ENCODE measurements around the gene HAPLN2. TPM values are rescaled to one million over a fixed set of nuclear protein-coding genes. Genes with fewer than 3 reads are reported as not detected.

HAPLN2 gene
- polyA plus RNA-seq, 1 donor, result 0.16 TPM

GRCh38 chr1:156662005-156662799 is 43.0 kb downstream of the HAPLN2 start:
- Histone ChIP-seq H3K27ac (ENCODE audit: low read length) (peak overlapping the region; percentile 75), H3K27me3 (ENCODE audit: control insufficient read depth, insufficient read depth, low read length) (peaks cover 2% of the 10 kb centered on the region), H3K4me3 (ENCODE audit: low read length) (no peak overlapping the region), H3K36me3 (ENCODE audit: control insufficient read depth, insufficient read depth, low read length) (no peaks in the 10 kb centered on the region), H3K9me3 (ENCODE audit: control insufficient read depth, low read depth, low read length) (peaks cover under 1% of the 10 kb centered on the region), H3K4me1 (ENCODE audit: control insufficient read depth, insufficient read depth, low read length) (peaks cover 69% of the 10 kb centered on the region)
- 93% methylated on average over 3 of the region's 12 CpGs for WGBS (ENCODE audit: insufficient coverage, low lambda C conversion rate)
- DNase-seq, result peak in 1 of 2 donors; percentile 62

GRCh38 chr1:156662800-156663055 is 43.5 kb downstream of the HAPLN2 start:
- peaks cover 67% of the 10 kb centered on the region for H3K4me1 ChIP-seq (ENCODE audit: control insufficient read depth, insufficient read depth, low read length)
- no peaks in the 10 kb centered on the region for H3K36me3 ChIP-seq (ENCODE audit: control insufficient read depth, insufficient read depth, low read length)
- H3K27me3 ChIP-seq (ENCODE audit: control insufficient read depth, insufficient read depth, low read length), result no peaks in the 10 kb centered on the region
- peak overlapping the region; percentile 18 for H3K27ac ChIP-seq (ENCODE audit: low read length)
- no peaks in the 10 kb centered on the region for H3K9me3 ChIP-seq (ENCODE audit: control insufficient read depth, low read depth, low read length)
- DNase-seq, result no peak
- WGBS (ENCODE audit: insufficient coverage, low lambda C conversion rate), result no CpG with 5 or more reads among the region's 5 CpGs
- H3K4me3 ChIP-seq (ENCODE audit: low read length), result no peak overlapping the region

GRCh38 chr1:156663178-156663577 is 44.0 kb downstream of the HAPLN2 start:
- DNase-seq, result peak in 1 of 2 donors; percentile 47
- no CpG with 5 or more reads among the region's 5 CpGs for WGBS (ENCODE audit: insufficient coverage, low lambda C conversion rate)
- H3K27ac ChIP-seq (ENCODE audit: low read length), result peak overlapping the region; percentile 18

GRCh38 chr1:156664046-156664766 is 45.0 kb downstream of the HAPLN2 start:
- Histone ChIP-seq H3K27ac (ENCODE audit: low read length) (peak overlapping the region; percentile 55), H3K4me3 (ENCODE audit: low read length) (no peak overlapping the region), H3K36me3 (ENCODE audit: control insufficient read depth, insufficient read depth, low read length) (no peaks in the 10 kb centered on the region), H3K4me1 (ENCODE audit: control insufficient read depth, insufficient read depth, low read length) (peaks cover 62% of the 10 kb centered on the region), H3K9me3 (ENCODE audit: control insufficient read depth, low read depth, low read length) (no peaks in the 10 kb centered on the region), H3K27me3 (ENCODE audit: control insufficient read depth, insufficient read depth, low read length) (no peaks in the 10 kb centered on the region)
- peak in 1 of 2 donors; percentile 38 for DNase-seq
- 40% methylated on average over 2 of the region's 5 CpGs for WGBS (ENCODE audit: insufficient coverage, low lambda C conversion rate)

More at GRCh38 chr1:156663178-156663577, 44.0 kb downstream of the HAPLN2 start:
- Histone ChIP-seq H3K36me3 (ENCODE audit: control insufficient read depth, insufficient read depth, low read length) (no peaks in the 10 kb centered on the region), H3K4me1 (ENCODE audit: control insufficient read depth, insufficient read depth, low read length) (peaks cover 64% of the 10 kb centered on the region), H3K9me3 (ENCODE audit: control insufficient read depth, low read depth, low read length) (no peaks in the 10 kb centered on the region), H3K27me3 (ENCODE audit: control insufficient read depth, insufficient read depth, low read length) (no peaks in the 10 kb centered on the region), H3K4me3 (ENCODE audit: low read length) (no peak overlapping the region)

GRCh38 chr1:156664767-156665411 is 45.7 kb downstream of the HAPLN2 start:
- no CpG with 5 or more reads among the region's 16 CpGs for WGBS (ENCODE audit: insufficient coverage, low lambda C conversion rate)
- H3K4me1 ChIP-seq (ENCODE audit: control insufficient read depth, insufficient read depth, low read length), result peaks cover 56% of the 10 kb centered on the region
- H3K4me3 ChIP-seq (ENCODE audit: low read length), result no peak overlapping the region

GRCh38 chr1:156665539-156665938 is 46.3 kb downstream of the HAPLN2 start:
- Histone ChIP-seq H3K4me1 (ENCODE audit: control insufficient read depth, insufficient read depth, low read length) (peaks cover 51% of the 10 kb centered on the region), H3K9me3 (ENCODE audit: control insufficient read depth, low read depth, low read length) (no peaks in the 10 kb centered on the region), H3K27me3 (ENCODE audit: control insufficient read depth, insufficient read depth, low read length) (no peaks in the 10 kb centered on the region), H3K36me3 (ENCODE audit: control insufficient read depth, insufficient read depth, low read length) (no peaks in the 10 kb centered on the region), H3K27ac (ENCODE audit: low read length) (peak overlapping the region; percentile 41), H3K4me3 (ENCODE audit: low read length) (no peak overlapping the region)
- 50% methylated on average over 2 of the region's 3 CpGs for WGBS (ENCODE audit: insufficient coverage, low lambda C conversion rate)
- DNase-seq, result no peak

More at GRCh38 chr1:156664767-156665411, 45.7 kb downstream of the HAPLN2 start:
- H3K36me3 ChIP-seq (ENCODE audit: control insufficient read depth, insufficient read depth, low read length), result no peaks in the 10 kb centered on the region
- no peaks in the 10 kb centered on the region for H3K9me3 ChIP-seq (ENCODE audit: control insufficient read depth, low read depth, low read length)
- H3K27ac ChIP-seq (ENCODE audit: low read length), result peak overlapping the region; percentile 55
- DNase-seq, result peak; percentile 74 to 85
- no peaks in the 10 kb centered on the region for H3K27me3 ChIP-seq (ENCODE audit: control insufficient read depth, insufficient read depth, low read length)

- Histone ChIP-seq H3K27me3 (ENCODE audit: control insufficient read depth, insufficient read depth, low read length) (no peaks in the 10 kb centered on the region), H3K4me1 (ENCODE audit: control insufficient read depth, insufficient read depth, low read length) (peaks cover 39% of the 10 kb centered on the region), H3K4me3 (ENCODE audit: low read length) (no peak overlapping the region), H3K36me3 (ENCODE audit: control insufficient read depth, insufficient read depth, low read length) (peaks cover 3% of the 10 kb centered on the region), H3K27ac (ENCODE audit: low read length) (peak overlapping the region; percentile 36), H3K9me3 (ENCODE audit: control insufficient read depth, low read depth, low read length) (no peaks in the 10 kb centered on the region)
- DNase-seq, result no peak
- WGBS (ENCODE audit: insufficient coverage, low lambda C conversion rate), result no CpG with 5 or more reads among the region's 9 CpGs
Measured at GRCh38 chr1:156666862-156667609, 47.8 kb downstream of the HAPLN2 start.

GRCh38 chr1:156667610-156667967 is 48.4 kb downstream of the HAPLN2 start:
- WGBS (ENCODE audit: insufficient coverage, low lambda C conversion rate), result no CpG with 5 or more reads among the region's 5 CpGs
- no peaks in the 10 kb centered on the region for H3K9me3 ChIP-seq (ENCODE audit: control insufficient read depth, low read depth, low read length)
- peaks cover 34% of the 10 kb centered on the region for H3K4me1 ChIP-seq (ENCODE audit: control insufficient read depth, insufficient read depth, low read length)
- no peaks in the 10 kb centered on the region for H3K27me3 ChIP-seq (ENCODE audit: control insufficient read depth, insufficient read depth, low read length)
- no peak overlapping the region for H3K4me3 ChIP-seq (ENCODE audit: low read length)
- H3K36me3 ChIP-seq (ENCODE audit: control insufficient read depth, insufficient read depth, low read length), result peaks cover 3% of the 10 kb centered on the region
- DNase-seq, result peak in 1 of 2 donors; percentile 38
- peak overlapping the region; percentile 67 for H3K27ac ChIP-seq (ENCODE audit: low read length)

- H3K27ac ChIP-seq (ENCODE audit: low read length), result peak overlapping the region; percentile 67
- peaks cover 30% of the 10 kb centered on the region for H3K4me1 ChIP-seq (ENCODE audit: control insufficient read depth, insufficient read depth, low read length)
- H3K9me3 ChIP-seq (ENCODE audit: control insufficient read depth, low read depth, low read length), result no peaks in the 10 kb centered on the region
- no peak overlapping the region for H3K4me3 ChIP-seq (ENCODE audit: low read length)
- WGBS (ENCODE audit: insufficient coverage, low lambda C conversion rate), result no CpG with 5 or more reads among the region's 9 CpGs
- no peaks in the 10 kb centered on the region for H3K27me3 ChIP-seq (ENCODE audit: control insufficient read depth, insufficient read depth, low read length)
- H3K36me3 ChIP-seq (ENCODE audit: control insufficient read depth, insufficient read depth, low read length), result peaks cover 7% of the 10 kb centered on the region
- no peak for DNase-seq
Measured at GRCh38 chr1:156667968-156668709, 48.9 kb downstream of the HAPLN2 start.

All from large intestine (tissue), 3 donors.